Activated T-helper 2 cell treated with anti-CD3 and anti-CD28 coated beads, Interferon-gamma antibody, Interleukin-2, Interleukin-4, amounts not matched to agents 10 μg/mL and 5 μg/mL and 100 μg/mL, durations not matched to agents 14 hours and 24 hours and 36 hours (primary cell): ENCODE measurements around the gene LCMT1. TPM values are rescaled to one million over a fixed set of nuclear protein-coding genes. Genes with fewer than 3 reads are reported as not detected.

Experiments
- total RNA-seq: library from RNA; stranded (reverse); gene quantifications from 2 replicates; pipeline ENCODE4 v1.2.3, GENCODE V29; 2022

The LCMT1 gene
- total RNA-seq, 1 donor from 2014 or later: 38.6 TPM

Other genes starting within 250 kb of the LCMT1 start
- gene ARHGAP17, start 96.4 kb upstream of the LCMT1 start, total RNA-seq: 75.4 and 84.4 TPM in 2 replicates
- not detected in 2 replicates for gene AQP8, start 105.2 kb downstream of the LCMT1 start, total RNA-seq
- gene ZKSCAN2, start 146.1 kb downstream of the LCMT1 start, total RNA-seq: 6.4 and 7.9 TPM in 2 replicates